ENCODE data around the gene ICAM1. TPM values are rescaled to one million over a fixed set of nuclear protein-coding genes. Genes with fewer than 3 reads are reported as not detected.

ICAM1 gene
- polyA plus RNA-seq, 1 donor from 2014 or later, result not detected

DNA sequence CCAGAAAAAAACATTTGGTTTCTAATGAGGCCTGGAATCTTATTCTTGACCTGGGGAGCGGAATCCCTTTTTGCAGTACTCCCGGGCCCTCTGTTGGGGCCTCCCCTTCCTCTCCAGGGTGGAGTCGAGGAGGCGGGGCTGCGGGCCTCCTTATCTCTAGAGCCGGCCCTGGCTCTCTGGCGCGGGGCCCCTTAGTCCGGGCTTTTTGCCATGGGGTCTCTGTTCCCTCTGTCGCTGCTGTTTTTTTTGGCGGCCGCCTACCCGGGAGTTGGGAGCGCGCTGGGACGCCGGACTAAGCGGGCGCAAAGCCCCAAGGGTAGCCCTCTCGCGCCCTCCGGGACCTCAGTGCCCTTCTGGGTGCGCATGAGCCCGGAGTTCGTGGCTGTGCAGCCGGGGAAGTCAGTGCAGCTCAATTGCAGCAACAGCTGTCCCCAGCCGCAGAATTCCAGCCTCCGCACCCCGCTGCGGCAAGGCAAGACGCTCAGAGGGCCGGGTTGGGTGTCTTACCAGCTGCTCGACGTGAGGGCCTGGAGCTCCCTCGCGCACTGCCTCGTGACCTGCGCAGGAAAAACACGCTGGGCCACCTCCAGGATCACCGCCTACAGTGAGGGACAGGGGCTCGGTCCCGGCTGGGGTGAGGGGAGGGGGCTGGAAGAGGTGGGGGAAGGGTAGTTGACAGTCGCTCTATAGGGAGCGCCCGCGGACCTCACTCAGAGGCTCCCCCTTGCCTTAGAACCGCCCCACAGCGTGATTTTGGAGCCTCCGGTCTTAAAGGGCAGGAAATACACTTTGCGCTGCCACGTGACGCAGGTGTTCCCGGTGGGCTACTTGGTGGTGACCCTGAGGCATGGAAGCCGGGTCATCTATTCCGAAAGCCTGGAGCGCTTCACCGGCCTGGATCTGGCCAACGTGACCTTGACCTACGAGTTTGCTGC lies 16.1 kb downstream of the ICAM1 start, which contains the start of gene ICAM4:
Gene ICAM4 (plus strand): TSS at position 153 of the 935 bp plus-strand sequence. CDS start 58 bp downstream, at position 211.
- peaks cover 69% of the 10 kb centered on the region for H3K27me3 ChIP-seq (ENCODE audit: insufficient read depth, low read depth, low read length)
- TF ChIP-seq TAF1 (IDR thresholded peaks at IDR 0.05; ENCODE audit: low read depth) (no peak), EZH2 (IDR thresholded peaks at IDR 0.05; ENCODE audit: borderline replicate concordance, insufficient read depth, low read length, poor library complexity, severe bottlenecking) (no peak), SMC3 (conservative IDR thresholded peaks at IDR 0.05; ENCODE audit: poor library complexity) (no peak), POLR2AphosphoS5 (IDR thresholded peaks at IDR 0.05) (no peak), MXI1 (conservative IDR thresholded peaks at IDR 0.05; ENCODE audit: poor library complexity, severe bottlenecking) (no peak), RAD21 (conservative IDR thresholded peaks at IDR 0.05) (no peak), EP300 (conservative IDR thresholded peaks at IDR 0.05; ENCODE audit: poor library complexity, severe bottlenecking) (no peak)
- TF ChIP-seq, protein P1, sequence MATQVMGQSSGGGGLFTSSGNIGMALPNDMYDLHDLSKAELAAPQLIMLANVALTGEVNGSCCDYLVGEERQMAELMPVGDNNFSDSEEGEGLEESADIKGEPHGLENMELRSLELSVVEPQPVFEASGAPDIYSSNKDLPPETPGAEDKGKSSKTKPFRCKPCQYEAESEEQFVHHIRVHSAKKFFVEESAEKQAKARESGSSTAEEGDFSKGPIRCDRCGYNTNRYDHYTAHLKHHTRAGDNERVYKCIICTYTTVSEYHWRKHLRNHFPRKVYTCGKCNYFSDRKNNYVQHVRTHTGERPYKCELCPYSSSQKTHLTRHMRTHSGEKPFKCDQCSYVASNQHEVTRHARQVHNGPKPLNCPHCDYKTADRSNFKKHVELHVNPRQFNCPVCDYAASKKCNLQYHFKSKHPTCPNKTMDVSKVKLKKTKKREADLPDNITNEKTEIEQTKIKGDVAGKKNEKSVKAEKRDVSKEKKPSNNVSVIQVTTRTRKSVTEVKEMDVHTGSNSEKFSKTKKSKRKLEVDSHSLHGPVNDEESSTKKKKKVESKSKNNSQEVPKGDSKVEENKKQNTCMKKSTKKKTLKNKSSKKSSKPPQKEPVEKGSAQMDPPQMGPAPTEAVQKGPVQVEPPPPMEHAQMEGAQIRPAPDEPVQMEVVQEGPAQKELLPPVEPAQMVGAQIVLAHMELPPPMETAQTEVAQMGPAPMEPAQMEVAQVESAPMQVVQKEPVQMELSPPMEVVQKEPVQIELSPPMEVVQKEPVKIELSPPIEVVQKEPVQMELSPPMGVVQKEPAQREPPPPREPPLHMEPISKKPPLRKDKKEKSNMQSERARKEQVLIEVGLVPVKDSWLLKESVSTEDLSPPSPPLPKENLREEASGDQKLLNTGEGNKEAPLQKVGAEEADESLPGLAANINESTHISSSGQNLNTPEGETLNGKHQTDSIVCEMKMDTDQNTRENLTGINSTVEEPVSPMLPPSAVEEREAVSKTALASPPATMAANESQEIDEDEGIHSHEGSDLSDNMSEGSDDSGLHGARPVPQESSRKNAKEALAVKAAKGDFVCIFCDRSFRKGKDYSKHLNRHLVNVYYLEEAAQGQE (IDR thresholded peaks at IDR 0.05; ENCODE audit: borderline replicate concordance), result no peak
- TF ChIP-seq, protein P2, sequence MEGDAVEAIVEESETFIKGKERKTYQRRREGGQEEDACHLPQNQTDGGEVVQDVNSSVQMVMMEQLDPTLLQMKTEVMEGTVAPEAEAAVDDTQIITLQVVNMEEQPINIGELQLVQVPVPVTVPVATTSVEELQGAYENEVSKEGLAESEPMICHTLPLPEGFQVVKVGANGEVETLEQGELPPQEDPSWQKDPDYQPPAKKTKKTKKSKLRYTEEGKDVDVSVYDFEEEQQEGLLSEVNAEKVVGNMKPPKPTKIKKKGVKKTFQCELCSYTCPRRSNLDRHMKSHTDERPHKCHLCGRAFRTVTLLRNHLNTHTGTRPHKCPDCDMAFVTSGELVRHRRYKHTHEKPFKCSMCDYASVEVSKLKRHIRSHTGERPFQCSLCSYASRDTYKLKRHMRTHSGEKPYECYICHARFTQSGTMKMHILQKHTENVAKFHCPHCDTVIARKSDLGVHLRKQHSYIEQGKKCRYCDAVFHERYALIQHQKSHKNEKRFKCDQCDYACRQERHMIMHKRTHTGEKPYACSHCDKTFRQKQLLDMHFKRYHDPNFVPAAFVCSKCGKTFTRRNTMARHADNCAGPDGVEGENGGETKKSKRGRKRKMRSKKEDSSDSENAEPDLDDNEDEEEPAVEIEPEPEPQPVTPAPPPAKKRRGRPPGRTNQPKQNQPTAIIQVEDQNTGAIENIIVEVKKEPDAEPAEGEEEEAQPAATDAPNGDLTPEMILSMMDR (IDR thresholded peaks at IDR 0.05; ENCODE audit: poor library complexity, severe bottlenecking), result no peak

DNA sequence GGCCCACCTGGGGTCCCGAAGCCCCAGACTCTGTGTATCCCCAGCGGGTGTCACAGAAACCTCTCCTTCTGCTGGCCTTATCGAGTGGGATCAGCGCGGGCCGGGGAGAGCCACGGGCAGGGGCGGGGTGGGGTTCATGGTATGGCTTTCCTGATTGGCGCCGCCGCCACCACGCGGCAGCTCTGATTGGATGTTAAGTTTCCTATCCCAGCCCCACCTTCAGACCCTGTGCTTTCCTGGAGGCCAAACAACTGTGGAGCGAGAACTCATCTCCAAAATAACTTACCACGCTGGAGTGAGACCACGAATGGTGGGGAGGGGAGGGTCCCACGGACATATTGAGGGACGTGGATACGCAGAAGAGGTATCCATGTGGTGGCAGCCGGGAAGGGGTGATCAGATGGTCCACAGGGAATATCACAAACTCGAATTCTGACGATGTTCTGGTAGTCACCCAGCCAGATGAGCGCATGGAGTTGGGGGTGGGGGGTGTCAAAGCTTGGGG lies 17.8 kb downstream of the ICAM1 start:
- no peaks in the 10 kb centered on the region for H3K79me2 ChIP-seq (replicated peaks; ENCODE audit: insufficient read depth, low read length)
- H3K4me3 ChIP-seq (ENCODE audit: low read length), result peak overlapping the region; percentile 66
- no peaks in the 10 kb centered on the region for H3K36me3 ChIP-seq (ENCODE audit: insufficient read depth, low read length)
- no peak overlapping the region for H3K27ac ChIP-seq (ENCODE audit: low read length)
- peaks cover 86% of the 10 kb centered on the region for H3K27me3 ChIP-seq (ENCODE audit: insufficient read depth, low read depth, low read length)
- TF ChIP-seq, protein P2 (IDR thresholded peaks at IDR 0.05; ENCODE audit: poor library complexity, severe bottlenecking), result no peak
- TF ChIP-seq POLR2AphosphoS5 (IDR thresholded peaks at IDR 0.05) (no peak), EZH2 (IDR thresholded peaks at IDR 0.05; ENCODE audit: borderline replicate concordance, insufficient read depth, low read length, poor library complexity, severe bottlenecking) (no peak), SMC3 (conservative IDR thresholded peaks at IDR 0.05; ENCODE audit: poor library complexity) (no peak), EP300 (conservative IDR thresholded peaks at IDR 0.05; ENCODE audit: poor library complexity, severe bottlenecking) (no peak), MXI1 (conservative IDR thresholded peaks at IDR 0.05; ENCODE audit: poor library complexity, severe bottlenecking) (no peak), RAD21 (conservative IDR thresholded peaks at IDR 0.05) (no peak), TAF1 (IDR thresholded peaks at IDR 0.05; ENCODE audit: low read depth) (no peak)
- TF ChIP-seq, protein P1 (IDR thresholded peaks at IDR 0.05; ENCODE audit: borderline replicate concordance), result no peak
- H2AFZ ChIP-seq (ENCODE audit: low read depth, low read length), result no peak overlapping the region
- H3K9me3 ChIP-seq (ENCODE audit: low read length), result no peaks in the 10 kb centered on the region
- H3K9me2 ChIP-seq (ENCODE audit: insufficient read depth, low read length), result no peaks in the 10 kb centered on the region
- H3K9ac ChIP-seq (ENCODE audit: low read length), result no peak overlapping the region
- no peaks in the 10 kb centered on the region for H4K20me1 ChIP-seq (ENCODE audit: insufficient read depth)
- peak overlapping the region; percentile 52 for H3K4me2 ChIP-seq (ENCODE audit: low read length)
- H3F3A ChIP-seq (ENCODE audit: insufficient read depth, low read length, poor library complexity, severe bottlenecking), result no peaks in the 10 kb centered on the region

More for the DNA sequence above, 16.1 kb downstream of the ICAM1 start, which contains the start of gene ICAM4:
- H3K9ac ChIP-seq (ENCODE audit: low read length), result no peak within 1 kb of the TSS
- no peaks in the 10 kb centered on the region for H3K79me2 ChIP-seq (replicated peaks; ENCODE audit: insufficient read depth, low read length)
- no peak within 1 kb of the TSS for H2AFZ ChIP-seq (ENCODE audit: low read depth, low read length)
- no peak within 1 kb of the TSS for H3K4me2 ChIP-seq (ENCODE audit: low read length)
- no peaks in the 10 kb centered on the region for H3K9me2 ChIP-seq (ENCODE audit: insufficient read depth, low read length)
- H3K36me3 ChIP-seq (ENCODE audit: insufficient read depth, low read length), result no peaks in the 10 kb centered on the region
- no peak within 1 kb of the TSS for H3K27ac ChIP-seq (ENCODE audit: low read length)
- H3F3A ChIP-seq (ENCODE audit: insufficient read depth, low read length, poor library complexity, severe bottlenecking), result no peaks in the 10 kb centered on the region
- no peaks in the 10 kb centered on the region for H4K20me1 ChIP-seq (ENCODE audit: insufficient read depth)
- H3K9me3 ChIP-seq (ENCODE audit: low read length), result no peaks in the 10 kb centered on the region
- no peak within 1 kb of the TSS for H3K4me3 ChIP-seq (ENCODE audit: low read length)
